Superior temporal gyrus (tissue), 1 donor: ENCODE results near the gene TRPC4AP.

Experiments used
- DNase-seq: peaks from one replicate; pipeline ENCODE4 v3.0.0-alpha.2; 2016; ENCODE audit errors: extremely low spot score

Gene TRPC4AP

DNA sequence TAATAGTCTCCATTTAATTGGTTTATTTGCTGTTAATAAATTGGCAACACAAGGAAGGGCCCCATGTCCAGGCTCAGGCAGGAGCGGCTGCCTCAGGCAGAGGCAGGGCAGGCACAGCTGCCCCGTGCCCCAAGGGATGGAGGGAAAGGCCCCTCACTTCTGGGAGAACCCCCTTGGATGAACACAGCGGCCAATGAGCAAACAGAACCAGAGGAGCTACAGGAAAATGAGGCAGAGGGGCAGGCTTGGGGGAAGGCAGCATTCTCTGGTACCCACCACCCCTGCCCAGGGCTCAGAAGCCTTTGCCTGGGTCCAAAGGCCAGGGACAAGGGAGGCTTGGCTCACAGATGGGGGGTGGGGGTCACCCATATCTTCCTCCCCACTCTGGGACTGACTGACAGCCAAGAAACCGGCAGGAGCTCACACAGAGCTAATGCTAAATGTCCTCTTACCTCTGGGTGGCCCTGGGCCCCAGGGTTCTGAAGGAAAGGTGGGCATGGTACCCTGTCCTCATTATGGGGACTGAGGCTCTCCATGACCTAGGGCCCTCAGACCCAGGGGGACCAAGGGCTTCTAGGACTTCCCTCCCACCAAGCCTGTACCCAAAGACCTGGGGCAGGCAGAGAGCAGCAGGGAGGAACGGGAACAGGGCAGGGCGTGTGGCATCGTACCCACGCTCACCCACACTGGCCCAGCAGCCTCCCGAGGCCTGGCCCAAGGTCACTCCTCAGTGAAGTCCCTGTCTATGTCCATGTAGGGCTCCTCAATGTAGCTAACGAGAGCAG is 90.0 kb downstream of the TRPC4AP start:
- no peak for DNase-seq

DNA sequence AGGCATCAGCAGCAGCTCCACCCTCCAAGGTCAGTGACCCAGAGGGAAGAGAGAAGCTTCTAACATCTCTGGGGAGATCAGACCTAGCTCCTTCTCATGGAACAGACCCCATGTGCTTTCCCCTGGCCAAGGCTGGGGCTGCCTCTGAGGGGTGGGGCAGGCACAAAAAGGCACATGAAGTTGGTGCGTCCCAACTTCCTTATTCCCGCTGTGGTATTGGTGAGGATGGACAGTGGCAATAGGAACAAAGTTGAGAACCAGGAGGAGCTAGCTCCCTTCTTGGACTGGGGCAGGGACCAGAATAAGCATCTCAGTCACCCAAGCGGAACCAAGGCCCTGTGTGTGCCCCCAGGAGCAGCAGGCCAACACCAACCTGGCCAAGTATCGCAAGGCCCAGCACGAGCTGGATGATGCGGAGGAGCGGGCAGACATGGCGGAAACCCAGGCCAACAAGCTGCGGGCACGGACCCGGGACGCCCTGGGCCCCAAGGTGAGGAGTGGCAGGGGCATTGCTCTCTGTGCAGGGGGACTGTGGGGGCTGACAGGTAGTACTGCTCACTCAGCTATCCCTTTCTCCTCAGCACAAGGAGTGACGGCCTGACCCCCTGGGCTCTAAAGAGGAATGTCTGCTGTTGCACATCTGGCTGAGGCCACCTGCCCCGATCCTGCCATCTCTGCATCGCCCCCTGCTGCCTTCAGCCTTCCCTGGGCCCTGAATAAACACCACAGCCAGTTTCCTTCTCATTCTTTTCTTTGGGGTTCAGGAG is 90.8 kb downstream of the TRPC4AP start:
- DNase-seq: no peak

DNA sequence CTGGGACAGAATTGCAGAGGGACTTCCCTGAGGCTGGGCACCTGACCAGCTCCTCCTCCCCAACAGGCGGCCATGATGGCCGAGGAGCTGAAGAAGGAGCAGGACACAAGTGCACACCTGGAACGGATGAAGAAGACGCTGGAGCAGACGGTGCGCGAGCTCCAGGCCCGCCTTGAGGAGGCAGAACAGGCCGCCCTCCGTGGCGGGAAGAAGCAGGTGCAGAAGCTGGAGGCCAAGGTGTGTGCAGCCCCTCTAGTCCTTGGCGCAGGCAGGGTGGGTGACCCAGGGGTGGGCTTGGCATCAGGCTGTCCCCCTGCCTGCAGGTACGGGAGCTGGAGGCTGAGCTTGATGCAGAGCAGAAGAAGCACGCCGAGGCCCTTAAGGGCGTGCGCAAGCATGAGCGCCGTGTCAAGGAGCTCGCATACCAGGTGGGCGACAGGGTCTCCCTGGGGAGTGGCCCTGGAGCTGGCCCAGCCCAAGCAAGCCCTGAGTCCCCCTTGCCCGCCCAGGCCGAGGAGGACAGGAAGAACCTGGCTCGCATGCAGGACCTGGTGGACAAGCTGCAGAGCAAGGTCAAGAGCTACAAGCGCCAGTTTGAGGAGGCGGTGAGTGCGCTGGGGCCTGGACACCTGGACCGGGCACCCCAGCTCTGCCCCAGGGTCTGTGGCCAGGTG is 91.5 kb downstream of the TRPC4AP start:
- DNase-seq: no peak

DNA sequence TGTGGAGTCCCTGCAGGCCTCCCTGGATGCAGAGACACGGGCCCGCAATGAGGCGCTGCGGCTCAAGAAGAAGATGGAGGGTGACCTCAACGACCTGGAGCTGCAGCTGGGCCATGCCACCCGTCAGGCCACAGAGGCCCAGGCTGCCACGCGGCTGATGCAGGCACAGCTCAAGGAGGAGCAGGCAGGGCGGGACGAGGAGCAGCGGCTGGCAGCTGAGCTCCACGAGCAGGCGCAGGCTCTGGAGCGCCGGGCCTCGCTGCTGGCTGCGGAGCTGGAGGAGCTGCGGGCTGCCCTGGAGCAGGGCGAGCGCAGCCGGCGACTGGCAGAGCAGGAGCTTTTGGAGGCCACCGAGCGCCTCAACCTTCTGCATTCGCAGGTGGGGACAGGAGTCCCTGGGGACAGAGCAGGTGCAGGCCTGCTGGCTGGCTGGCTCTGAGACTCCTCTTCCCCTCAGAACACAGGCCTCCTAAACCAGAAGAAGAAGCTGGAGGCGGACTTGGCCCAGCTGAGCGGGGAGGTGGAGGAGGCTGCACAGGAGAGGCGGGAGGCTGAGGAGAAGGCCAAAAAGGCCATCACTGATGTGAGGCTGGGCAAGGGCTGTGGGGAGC is 92.2 kb downstream of the TRPC4AP start:
- DNase-seq: no peak

DNA sequence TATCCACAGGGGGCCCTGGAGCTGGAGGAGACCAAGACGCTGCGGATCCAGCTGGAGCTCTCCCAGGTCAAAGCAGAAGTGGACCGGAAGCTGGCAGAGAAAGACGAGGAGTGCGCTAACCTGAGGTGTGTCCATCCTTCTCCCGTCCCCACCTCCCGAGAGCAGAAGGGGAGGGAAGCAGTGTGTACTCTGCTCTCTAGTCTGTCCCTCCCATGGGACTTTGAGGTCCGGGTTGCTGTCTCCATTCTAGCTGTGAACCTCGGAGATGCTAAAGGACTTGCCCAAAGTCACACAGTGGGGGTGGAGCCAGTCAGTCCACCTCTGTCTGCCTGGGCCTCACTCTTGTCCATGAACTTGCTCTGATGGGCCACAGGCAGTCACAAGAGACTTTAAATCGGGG is 92.8 kb downstream of the TRPC4AP start:
- no peak for DNase-seq

DNA sequence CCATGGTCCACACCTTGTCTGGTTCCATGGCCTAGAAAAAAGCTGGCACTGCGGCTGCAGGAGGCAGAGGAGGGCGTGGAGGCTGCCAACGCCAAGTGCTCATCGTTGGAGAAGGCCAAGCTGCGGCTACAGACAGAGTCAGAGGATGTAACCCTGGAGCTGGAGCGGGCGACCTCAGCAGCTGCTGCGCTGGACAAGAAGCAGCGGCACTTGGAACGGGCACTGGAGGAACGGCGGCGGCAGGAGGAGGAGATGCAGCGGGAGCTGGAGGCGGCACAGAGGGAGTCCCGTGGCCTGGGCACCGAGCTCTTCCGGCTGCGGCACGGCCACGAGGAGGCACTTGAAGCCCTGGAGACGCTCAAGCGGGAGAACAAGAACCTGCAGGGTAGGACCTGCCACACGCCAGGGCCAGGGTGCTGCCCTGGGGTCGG is 93.6 kb downstream of the TRPC4AP start:
- DNase-seq: no peak

DNA sequence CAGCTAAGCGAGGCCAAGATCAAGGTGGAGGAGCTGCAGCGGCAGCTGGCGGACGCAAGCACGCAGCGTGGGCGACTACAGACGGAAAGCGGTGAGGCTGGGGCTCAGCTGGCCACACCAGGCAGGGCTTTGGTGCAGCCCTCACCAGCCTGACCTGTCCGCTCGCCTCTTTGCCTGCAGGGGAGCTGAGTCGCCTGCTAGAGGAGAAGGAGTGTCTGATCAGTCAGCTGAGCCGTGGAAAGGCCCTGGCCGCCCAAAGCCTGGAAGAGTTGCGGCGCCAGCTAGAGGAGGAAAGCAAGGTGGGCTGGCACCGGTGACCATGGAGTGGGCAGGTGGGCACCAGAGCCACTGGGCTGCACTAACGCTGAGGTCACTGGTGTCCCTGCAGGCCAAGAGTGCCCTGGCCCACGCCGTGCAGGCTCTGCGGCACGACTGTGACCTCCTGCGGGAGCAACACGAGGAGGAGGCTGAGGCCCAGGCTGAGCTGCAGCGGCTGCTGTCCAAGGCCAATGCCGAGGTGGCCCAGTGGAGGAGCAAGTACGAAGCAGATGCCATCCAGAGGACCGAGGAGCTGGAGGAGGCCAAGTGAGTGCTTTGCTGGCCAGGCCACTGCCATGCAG is 94.2 kb downstream of the TRPC4AP start:
- no peak for DNase-seq

DNA sequence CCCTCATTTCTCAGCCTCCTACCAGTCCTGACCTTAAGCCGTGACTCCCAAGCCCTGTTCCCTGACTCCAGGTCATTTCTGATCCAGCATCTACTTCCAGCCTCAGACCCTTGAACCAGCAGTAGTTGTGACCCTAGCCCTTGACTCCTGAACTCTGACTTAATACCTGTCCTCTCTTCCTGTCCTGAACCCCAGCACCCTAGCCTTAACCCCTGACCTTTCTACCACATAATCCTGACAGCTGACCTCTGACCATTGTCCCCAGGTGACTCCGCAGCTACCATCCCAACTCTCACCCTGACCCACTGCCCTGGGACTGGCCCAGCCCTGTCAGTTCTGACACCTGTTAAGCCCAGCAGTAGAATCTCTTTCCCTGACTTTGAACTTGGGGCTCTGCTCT is 94.8 kb downstream of the TRPC4AP start:
- DNase-seq: no peak

DNA sequence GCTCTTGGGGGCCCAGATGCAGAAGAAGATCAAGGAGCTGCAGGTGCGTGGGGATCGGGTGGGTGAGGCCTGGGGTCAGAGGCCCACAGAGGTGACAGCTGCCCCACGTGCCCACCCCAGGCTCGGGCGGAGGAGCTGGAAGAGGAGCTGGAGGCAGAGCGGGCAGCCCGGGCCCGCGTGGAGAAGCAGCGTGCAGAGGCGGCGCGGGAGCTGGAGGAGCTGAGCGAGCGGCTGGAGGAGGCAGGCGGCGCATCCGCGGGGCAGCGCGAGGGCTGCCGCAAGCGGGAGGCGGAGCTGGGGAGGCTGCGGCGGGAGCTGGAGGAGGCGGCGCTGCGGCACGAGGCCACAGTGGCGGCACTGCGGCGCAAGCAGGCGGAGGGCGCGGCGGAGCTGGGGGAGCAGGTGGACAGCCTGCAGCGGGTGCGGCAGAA is 95.5 kb downstream of the TRPC4AP start:
- peak; percentile 69 for DNase-seq

DNA sequence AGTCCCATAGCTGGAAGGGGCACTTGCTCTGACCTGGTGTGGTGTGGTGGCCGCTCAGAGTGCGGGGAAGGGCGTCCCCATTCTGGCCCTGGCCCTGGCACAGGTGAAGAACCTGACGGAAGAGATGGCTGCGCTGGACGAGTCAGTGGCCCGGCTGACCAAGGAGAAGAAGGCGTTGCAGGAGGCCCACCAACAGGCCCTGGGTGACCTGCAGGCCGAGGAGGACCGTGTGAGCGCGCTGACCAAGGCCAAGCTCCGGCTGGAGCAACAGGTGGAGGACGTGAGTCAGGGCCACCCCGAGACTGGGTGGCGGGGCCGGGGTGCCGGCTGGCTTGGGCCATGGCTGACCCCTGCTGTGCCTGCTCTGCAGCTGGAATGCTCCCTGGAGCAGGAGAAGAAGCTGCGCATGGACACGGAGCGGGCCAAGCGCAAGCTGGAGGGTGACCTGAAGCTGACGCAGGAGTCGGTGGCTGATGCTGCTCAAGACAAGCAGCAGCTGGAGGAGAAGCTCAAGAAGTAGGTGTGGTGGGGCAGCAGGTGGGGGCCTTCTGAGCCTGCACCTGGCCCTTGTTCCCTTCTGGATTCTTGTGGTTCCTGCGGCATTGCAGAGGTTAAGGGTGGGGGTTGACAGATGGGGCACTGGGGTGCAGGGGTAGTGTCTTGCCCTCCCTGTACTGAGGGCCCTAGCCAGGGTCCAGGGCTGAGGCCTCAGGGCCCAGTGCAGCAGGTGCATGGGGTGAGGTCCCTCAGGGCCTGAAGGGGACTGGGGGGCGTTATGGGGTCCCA is 96.2 kb downstream of the TRPC4AP start:
- no peak for DNase-seq

DNA sequence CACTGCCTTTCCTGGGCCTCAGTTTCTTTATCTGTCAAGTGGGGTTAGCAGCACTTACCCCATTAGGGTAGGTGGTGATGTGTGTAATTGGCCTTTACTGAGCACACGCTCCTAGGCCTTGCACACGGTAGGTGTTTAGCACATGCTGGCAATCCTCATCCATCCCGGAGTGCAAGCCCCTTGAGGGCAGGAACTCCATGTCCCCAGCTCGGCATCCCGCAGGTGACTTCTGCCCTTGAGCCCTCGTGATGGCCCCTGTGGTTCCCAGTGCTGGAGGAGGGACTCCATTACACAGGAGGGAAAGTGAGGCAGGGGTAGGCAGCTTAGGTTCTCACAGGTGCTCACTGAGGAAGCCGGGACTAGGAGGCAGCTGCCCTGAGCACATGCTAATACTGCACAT is 96.9 kb downstream of the TRPC4AP start:
- DNase-seq: no peak

DNA sequence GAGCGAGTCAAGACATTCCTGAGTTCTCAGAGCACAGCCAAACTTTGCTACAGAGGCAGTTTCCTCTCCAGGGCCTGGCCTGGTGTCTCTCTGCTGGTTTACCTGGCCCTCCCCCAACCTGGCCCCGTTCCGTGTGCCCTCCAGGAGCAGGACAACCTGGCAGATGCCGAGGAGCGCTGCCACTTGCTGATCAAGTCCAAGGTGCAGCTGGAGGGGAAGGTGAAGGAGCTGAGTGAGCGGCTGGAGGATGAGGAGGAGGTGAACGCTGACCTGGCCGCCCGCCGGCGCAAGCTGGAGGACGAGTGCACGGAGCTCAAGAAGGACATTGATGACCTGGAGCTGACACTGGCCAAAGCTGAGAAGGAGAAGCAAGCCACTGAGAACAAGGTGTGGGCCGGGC is 97.4 kb downstream of the TRPC4AP start:
- no peak for DNase-seq

DNA sequence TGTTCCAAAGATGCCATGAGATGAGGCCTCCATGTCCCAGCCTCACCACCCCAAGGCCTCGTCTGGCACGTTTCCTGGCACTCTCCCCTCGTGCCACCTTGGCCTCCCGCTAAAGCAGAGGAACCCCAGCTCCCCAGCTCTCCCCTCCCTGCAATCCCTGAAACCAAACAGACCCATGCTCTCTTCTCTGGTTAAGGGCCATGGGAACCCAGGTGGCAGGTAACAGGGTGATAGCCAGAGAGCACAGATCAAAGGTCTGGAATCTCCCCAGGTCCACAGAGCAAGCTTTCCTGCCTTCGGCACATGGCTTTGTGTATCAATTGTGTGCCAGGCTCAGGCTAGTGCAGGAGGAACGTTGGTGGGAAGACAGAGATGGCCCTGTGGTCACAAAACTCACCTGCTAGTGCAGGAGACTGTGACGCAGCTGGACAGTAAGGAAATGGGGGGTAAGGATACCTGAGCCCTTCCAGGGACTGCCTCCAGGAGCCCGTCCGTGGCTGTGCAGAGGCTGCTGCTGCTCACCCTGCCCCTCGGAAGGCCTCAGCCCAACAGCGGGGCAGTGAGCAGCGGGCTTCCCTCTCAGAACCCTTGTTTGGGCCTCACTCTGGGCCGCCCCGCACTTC is 98.0 kb downstream of the TRPC4AP start:
- no peak for DNase-seq

DNA sequence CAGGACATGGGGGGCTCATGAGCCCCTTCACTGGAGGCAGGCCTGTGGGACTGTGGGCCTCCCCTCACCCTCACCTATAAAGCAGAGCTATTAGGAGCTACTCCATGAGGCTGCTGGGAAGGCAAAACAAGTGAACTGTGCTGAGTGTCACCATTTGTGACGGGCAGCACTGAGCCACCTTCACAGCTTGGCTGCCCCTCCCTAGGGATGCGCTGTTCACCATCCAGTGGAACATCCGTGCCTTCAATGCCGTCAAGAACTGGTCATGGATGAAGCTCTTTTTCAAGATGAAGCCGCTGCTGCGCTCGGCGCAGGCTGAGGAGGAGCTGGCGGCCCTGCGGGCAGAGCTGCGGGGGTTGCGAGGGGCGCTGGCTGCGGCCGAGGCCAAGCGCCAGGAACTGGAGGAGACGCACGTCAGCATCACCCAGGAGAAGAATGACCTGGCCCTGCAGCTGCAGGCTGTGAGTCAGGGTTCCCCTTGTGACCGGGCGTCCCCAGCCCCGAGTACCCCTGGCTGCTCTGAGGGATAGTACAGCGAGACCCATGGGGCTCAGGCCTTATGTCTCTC is 98.6 kb downstream of the TRPC4AP start:
- DNase-seq: no peak

DNA sequence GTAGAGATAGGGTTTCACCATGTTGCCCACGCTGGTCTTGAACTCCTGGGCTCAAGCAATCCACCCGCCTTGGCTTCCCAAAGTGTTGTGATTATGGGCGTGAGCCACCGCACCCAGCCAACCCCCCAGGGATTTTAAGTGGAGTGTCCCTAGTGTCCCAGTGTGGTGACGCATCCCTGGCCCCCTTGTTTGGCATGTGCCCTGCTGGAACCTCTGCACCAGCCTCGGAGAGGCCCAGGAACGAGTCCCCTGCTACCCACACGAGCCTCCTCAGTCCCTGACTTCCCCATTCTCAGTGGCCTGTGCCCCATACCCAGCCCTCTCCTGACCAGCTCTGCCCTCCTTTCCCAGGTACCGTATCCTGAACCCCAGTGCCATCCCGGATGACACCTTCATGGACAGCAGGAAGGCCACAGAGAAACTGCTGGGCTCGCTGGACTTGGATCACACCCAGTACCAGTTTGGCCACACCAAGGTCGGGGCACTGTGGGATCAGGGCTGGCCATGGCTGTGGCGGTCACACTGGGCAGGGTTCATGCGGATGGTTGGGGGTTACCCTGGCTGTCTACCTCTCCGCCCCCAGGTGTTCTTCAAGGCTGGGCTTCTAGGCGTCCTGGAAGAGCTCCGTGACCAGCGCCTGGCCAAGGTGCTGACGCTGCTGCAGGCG is 99.7 kb downstream of the TRPC4AP start:
- no peak for DNase-seq

DNA sequence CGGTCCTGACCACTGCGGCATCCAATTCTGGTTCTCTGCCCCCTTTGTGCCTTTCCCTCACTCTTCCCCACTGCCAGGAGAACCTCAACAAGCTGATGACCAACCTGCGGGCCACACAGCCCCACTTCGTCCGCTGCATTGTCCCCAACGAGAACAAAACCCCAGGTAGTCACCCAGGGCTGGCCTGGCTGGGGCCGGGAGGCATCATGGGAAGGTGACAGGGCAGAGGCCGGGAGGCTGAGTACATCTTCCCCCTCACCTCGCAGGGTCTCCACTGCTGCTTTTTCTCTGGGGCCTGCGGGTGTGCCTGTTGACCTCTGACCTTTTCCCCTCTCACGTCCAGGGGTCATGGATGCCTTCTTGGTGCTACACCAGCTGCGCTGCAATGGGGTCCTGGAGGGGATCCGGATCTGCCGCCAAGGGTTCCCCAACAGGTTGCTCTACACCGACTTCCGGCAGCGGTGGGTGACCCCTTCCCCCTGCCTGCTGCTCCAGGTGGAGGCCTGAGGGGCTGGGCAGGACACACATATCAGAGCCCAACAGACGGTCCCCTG is 101.9 kb downstream of the TRPC4AP start:
- no peak for DNase-seq

DNA sequence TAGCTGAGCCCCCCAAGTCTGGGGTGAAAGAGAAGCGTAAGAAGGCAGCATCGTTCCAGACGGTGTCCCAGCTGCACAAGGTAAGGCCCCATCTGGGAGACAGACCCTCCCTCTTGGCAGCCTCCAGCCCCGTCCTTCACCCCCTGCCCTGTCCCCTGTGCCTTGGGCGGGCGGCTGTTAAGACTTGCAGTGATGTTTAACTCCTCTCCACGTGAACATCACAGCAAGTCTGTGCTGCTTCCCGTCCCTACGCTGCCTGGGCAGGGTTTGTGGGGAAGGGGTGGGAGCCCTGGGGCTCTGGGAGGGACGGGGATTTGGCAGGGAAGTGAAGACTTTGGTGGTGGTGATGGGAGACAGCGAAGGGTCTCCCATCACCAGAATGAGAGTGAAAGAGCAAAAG is 102.4 kb downstream of the TRPC4AP start:
- DNase-seq: no peak

DNA sequence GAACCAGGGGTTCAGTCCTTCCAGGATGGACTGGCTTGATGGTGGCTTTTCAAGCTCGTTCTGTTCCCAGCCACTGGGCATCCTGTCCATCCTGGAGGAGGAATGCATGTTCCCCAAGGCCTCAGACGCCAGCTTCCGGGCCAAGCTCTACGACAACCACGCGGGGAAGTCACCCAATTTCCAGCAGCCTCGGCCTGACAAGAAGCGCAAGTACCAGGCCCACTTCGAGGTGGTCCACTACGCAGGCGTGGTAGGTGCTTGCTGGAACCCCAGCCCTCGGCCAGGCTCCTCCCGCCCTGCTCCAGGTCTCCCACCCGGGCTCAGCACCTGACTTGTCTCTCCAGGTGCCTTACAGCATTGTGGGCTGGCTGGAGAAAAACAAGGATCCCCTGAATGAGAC is 102.9 kb downstream of the TRPC4AP start:
- DNase-seq: no peak

DNA sequence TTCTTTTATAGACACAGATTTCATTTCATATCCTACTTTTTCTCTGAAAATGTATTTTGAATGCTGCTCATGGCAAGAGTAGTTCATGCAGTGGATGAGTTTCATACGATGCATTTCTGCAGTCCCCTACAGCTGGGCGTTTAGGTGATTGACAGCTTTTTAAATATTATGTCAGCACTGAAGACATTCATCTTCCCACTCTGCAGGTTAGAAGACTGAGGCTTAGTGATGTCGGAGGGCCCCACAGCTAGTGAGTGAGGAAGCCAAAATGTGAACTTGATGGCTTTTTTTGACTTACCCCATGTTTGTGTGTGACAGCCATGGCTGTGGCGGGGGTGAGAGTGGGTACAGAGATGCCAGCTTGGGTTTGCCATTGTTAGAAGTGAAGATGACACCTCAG is 103.5 kb downstream of the TRPC4AP start:
- DNase-seq: no peak
